HG02623 (cell line): ENCODE results near the gene MTR.
"Not testable (repeated sequence)": the region's sequence is repeated elsewhere in the genome, so short reads cannot be mapped to it uniquely, and the experiment has no call there.

Experiments
- ATAC-seq: cut with Tn5 transposase; IDR thresholded peaks from one replicate; pipeline ENCODE4 v1.9.1; 2021; ENCODE audit warnings: moderate library complexity; ENCODE audit not compliant: unreplicated experiment

MTR gene

GRCh38 chr1:236895665-236896387 lies 100.7 kb downstream of the MTR start:
- ATAC-seq, result no peak

- ATAC-seq, result no peak
Observed at GRCh38 chr1:236896716-236897115, 101.6 kb downstream of the MTR start.

DNA sequence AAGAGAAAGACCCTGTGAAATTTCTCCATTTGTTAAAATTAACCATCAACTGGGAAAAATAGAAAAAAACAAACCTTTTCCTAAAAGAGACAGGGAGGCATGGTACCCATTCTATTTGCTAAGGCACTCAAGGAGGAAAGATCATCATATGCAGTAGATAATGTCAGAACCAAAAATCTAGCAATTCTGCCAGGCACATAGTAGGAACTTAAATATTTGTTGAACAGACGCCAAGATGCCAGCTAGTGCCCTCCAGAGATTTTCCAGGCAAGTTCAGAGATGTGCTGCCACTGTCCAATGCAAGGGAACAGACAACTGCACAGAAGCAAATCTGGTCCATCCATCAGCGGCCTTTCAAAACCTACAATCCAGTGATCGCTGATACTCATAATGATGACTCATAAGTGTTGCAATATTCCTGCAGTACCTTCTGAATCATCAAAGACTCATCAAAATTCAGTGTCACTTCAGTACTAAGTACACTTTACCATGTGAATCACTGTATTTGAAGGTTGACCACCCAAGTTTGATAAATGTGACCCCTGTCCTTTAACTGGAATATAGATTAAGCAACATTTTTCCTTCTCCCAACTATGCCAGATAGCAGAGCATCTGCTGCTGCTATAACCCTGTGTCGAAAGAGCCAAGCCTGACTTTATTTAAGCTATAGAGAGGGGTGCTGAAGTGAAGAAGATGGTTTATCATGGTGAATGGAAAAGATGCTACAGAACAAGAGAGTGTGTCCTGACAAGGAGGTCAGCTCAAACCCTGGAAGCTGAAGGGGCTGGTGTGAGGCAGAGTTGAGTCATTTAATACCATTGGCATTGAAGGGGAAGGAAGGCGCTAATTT lies 110.0 kb downstream of the MTR start:
- no peak for ATAC-seq

- no peak for ATAC-seq
Observed at GRCh38 chr1:236907205-236907604, 112.1 kb downstream of the MTR start.

- ATAC-seq, result no peak
Observed at GRCh38 chr1:236908669-236909068, 113.6 kb downstream of the MTR start.

- ATAC-seq, result not testable (repeated sequence)
Observed at GRCh38 chr1:236911047-236911446, 116.0 kb downstream of the MTR start.

GRCh38 chr1:236913371-236914037 lies 118.4 kb downstream of the MTR start:
- no peak for ATAC-seq

DNA sequence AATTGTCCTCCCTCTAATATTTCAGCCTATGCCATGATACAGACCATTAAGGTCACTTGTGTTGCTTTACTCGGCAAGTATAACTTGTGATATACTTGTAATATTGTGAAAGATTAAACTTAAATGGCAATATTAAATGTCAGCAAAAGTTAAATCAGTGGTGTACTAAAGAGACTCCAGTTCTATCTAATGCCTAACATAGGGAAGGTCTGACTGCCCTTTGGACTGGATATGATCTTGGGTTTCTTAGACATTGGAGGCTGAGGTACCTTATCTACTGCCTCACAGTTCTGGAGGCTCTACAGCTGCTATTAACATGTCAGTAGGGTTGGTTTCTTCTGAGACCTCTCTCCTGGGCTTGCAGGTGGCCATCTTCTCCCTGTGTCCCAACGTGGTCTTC lies 119.3 kb downstream of the MTR start:
- no peak for ATAC-seq

DNA sequence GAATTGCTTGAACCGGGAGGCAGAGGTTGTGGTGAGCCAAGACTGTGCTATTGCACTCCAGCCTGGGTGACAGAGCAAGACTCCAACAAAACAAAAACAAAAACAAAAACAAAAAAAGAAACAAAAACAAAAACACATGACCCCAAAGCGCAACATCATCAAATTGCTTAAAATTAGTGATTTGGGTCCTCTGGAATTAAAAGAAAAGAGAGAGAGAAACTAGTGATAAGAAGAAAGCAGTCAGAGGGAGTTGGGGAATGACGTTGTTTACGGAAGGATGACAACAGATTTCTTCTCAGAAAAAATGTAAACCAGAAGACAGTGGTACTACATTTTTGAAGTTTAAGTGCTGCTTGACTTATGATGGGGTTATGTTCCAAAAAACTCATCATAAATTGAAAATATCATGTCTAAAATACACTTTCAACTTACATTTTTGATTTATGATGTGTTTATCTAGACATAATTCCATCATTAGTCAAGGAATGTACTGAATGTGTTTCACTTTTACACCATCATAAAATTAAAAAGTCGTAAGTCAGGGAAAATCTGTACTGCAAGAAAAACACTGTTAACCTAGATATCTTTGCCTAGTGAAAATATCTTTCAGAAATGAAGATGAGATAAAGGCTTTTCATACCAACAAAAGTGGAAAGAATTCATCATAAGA lies 121.2 kb downstream of the MTR start:
- no peak for ATAC-seq

GRCh38 chr1:236917448-236917847 lies 122.4 kb downstream of the MTR start:
- no peak for ATAC-seq

GRCh38 chr1:236920286-236920894 lies 125.3 kb downstream of the MTR start:
- ATAC-seq, result no peak

DNA sequence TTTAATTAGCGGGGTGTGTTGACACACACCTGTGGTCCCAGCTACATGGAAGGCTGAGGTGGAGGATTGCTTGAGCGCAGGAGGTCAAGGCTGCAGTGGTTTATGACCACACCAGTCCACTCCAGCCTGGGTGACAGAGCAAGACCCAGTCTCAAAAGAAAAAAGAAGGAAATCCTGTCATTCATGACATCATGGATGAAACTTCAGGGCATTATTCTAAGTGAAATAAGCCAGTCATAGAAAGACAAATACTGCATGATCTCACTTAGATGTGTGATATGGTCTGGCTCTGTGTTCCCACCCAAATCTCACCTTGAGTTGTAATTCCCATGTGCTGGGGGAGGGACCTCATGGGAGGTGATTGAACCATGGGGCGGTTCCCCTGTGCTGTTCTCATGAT lies 126.5 kb downstream of the MTR start:
- no peak for ATAC-seq

DNA sequence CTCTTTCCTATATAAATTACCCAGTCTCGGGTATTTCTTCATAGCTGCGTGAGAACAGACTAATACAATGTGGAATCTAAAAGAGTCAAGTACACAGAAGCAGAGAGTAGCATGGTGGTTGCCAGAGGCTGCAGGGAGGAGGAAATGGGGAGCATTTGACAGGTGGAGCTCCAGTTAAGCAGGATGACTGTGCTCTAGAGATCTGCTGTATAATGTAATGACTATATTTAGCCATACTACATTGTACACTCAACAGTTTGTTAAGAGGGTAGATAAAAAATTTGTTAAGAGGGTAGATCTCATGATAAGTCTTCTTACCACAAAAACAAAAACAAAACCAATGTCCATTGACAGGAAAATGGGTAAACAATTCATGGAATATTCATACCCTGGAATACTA lies 127.1 kb downstream of the MTR start:
- ATAC-seq, result no peak

GRCh38 chr1:236925386-236925785 lies 130.3 kb downstream of the MTR start:
- ATAC-seq, result no peak

DNA sequence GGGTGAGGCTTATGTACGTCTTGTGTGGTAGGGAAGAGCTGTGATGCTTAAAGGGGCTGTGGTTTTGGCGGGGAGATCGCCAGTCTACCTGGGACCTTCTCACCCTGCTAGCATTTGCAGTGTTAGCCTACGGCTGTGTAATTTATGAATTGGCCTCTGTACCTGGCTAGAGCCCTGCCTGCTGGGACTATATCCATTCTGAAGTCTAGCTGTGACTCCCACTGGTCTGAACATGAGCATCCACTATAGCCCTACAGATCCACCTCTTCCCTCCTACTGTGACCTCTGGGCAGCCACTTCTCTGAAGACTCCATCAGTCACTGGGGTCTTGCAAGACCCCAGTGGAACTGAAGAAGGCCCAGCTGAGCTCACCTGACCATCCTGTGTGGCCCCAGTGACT lies 135.4 kb downstream of the MTR start:
- no peak for ATAC-seq

GRCh38 chr1:236938760-236939159 lies 143.7 kb downstream of the MTR start:
- no peak for ATAC-seq

- no peak for ATAC-seq
Observed at GRCh38 chr1:236942431-236942830, 147.3 kb downstream of the MTR start.

DNA sequence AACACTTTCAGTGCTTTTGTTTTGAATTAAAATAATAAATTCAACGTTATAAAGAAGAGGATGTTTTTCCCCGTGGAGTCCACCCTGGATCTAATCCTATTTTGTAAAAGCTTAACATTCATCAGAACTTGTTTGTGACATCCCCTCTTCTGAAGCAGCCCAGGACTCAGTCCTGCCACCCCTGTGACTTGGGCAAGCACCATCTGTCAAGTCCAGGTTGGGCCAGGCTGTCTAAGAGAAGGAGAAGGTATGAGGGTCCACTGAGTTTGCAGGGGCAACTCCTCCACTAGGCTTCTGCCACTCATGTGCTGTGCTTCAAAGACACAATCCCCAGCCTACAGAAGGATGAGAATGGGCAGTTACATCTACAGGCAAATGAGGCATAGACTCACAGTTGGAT lies 149.5 kb downstream of the MTR start:
- ATAC-seq, result no peak

GRCh38 chr1:236945002-236945401 lies 149.9 kb downstream of the MTR start:
- ATAC-seq, result no peak

DNA sequence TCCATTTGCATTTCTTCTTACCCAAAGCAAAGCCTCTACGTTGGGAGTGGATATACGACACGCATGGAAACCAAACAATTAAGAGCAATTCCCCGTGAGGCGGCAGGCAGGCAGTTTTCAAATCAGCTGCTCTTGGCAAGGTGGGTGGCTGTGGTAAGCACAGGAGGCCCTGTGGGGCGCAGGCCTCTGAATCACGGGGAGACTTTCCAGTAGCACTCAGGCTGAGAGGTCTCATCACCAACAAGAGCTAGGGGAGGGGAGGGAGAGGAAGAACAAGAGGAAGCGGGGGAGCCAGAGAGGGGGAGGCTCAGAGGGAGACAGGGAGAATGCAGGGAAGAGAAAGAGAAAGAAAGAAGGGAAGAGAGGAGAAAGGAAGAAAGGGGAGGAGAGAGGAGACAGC lies 152.7 kb downstream of the MTR start:
- no peak for ATAC-seq

DNA sequence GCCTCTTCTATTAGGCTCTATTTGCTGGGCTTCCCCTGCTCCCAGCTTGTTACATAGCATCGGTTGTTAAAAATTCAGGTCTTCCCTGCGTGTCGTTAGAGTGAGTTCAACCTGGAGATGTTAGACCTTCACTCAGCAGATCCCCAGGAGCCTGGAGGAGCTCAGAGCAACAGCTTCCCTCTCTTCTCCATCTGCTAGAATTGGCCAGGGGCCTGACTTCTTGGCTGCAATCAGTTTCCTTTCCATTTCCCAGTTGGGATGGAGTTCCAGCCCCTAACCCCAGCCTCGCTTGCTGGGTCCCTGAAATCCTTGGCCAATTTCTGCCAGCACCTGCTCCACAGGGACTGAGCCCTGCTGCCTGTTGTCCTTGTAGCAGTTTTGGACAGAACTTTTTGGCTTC lies 153.3 kb downstream of the MTR start:
- ATAC-seq, result no peak
